ENCODE measurements around the gene PSPH. TPM values are rescaled to one million over a fixed set of nuclear protein-coding genes. Genes with fewer than 3 reads are reported as not detected.

The PSPH gene
- total and polyA plus RNA-seq, 8 donors: 0.45 to 53.1 (median 5.7) TPM

DNA sequence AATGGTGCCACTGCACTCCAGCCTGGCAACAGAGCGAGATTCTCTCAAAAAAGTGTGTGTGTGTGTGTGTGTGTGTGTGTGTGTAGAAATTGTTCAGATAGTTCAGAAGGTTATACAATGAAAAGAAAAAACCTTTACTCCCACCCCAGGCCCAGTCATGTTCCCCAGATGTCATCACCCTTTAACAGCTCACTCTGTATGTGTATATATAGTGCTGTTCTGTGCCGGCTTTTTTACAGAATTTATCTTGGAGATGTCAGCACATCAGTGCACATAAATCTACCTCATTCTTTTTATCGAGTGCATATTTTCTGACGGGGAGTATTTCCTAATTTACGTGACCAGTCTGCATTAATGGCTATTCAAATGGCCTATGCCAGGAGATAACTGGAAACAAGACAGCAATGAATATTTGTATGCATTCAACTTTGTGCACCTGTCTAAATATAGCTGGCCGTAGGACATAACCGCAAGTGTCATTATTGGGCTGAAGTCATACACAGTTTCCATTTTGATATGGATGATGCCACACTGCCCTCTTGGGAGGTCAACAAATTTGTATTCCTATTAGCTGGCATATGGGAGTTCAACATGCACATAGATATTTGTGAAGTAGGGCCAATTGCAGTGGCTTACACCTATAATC, 75.1 kb downstream of the PSPH start:
- TF ChIP-seq, protein P1, sequence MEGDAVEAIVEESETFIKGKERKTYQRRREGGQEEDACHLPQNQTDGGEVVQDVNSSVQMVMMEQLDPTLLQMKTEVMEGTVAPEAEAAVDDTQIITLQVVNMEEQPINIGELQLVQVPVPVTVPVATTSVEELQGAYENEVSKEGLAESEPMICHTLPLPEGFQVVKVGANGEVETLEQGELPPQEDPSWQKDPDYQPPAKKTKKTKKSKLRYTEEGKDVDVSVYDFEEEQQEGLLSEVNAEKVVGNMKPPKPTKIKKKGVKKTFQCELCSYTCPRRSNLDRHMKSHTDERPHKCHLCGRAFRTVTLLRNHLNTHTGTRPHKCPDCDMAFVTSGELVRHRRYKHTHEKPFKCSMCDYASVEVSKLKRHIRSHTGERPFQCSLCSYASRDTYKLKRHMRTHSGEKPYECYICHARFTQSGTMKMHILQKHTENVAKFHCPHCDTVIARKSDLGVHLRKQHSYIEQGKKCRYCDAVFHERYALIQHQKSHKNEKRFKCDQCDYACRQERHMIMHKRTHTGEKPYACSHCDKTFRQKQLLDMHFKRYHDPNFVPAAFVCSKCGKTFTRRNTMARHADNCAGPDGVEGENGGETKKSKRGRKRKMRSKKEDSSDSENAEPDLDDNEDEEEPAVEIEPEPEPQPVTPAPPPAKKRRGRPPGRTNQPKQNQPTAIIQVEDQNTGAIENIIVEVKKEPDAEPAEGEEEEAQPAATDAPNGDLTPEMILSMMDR (IDR thresholded peaks at IDR 0.05): no peak
- TF ChIP-seq POLR2AphosphoS5 (IDR thresholded peaks at IDR 0.05) (no peak), EP300 (IDR thresholded peaks at IDR 0.05) (no peak), POLR2A (IDR thresholded peaks at IDR 0.05) (no peak)
- Histone ChIP-seq H3K27me3 (no peaks in the 10 kb centered on the region), H3K4me3 (no peak overlapping the region), H3K27ac (no peak overlapping the region), H3K4me1 (peaks cover 2 to 21% (median 13%) of the 10 kb centered on the region in 4 donors), H3K9me3 (no peaks in the 10 kb centered on the region), H3K36me3 (peaks cover 13 to 33% (median 31%) of the 10 kb centered on the region in 4 donors)
- intact Hi-C loops (cut with DNase I; ENCODE audit: low total_unique reads): no loop called here
- WGBS, 5 donors: 73 to 89% (median 81%) methylated on average over 7 of the region's 7 CpGs
- DNase-seq: no peak

DNA sequence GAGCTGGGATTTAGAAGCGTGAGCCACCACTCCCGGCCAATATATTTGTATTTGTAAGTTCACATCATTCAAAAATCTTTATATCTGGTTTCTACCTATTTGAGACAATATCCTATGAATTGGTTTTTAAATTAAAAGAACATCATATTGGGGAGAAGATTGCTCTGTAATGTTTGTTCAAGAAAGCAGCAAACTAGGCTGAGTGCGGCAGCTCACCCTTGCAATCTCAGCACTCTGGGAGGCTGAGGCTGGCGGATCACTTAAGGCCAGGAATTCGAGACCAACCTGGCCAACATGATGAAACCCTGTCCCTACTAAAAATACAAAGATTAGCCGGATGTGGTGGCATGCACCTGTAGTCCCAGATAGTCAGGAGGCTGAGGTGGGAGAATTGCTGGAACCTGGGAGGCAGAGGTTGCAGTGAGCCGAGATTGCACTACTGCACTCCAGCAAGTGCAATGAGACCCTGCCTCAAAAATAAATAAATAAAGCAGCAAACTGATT, 77.4 kb downstream of the PSPH start:
- Histone ChIP-seq H3K4me3 (no peak overlapping the region), H3K9me3 (no peaks in the 10 kb centered on the region), H3K36me3 (peaks cover 4 to 26% (median 17%) of the 10 kb centered on the region in 4 donors), H3K4me1 (peaks cover 12 to 37% (median 23%) of the 10 kb centered on the region in 4 donors), H3K27ac (no peak overlapping the region), H3K27me3 (no peaks in the 10 kb centered on the region)
- DNase-seq: no peak
- intact Hi-C loops (cut with DNase I; ENCODE audit: low total_unique reads): no loop called here
- WGBS, 5 donors: 94 to 97% (median 95%) methylated on average over 7 of the region's 7 CpGs
- no peak for TF ChIP-seq POLR2A (IDR thresholded peaks at IDR 0.05)
- TF ChIP-seq, protein P1 (IDR thresholded peaks at IDR 0.05): no peak
- TF ChIP-seq EP300 (IDR thresholded peaks at IDR 0.05): no peak
- TF ChIP-seq POLR2AphosphoS5 (IDR thresholded peaks at IDR 0.05): no peak

DNA sequence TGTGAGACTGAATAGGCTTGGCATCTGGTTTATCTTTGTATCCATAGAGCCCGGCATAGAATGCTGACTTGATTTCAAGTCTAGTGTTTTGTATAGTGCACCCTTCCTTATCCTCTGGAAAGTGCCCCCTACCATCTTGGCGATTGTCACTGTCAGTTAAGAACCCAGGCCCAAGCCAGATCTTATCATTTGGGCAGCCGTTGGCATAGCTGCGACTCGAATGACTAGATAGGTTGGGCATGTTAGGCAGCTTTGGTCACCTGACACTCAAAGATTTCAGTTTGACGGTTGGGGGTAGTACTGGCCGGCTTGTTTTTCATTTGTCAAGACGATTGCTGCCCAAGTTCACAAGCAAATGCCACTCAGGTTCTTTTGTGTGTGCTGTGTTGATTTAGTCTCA, 80.3 kb downstream of the PSPH start:
- 24 to 63% (median 48%) methylated on average over 8 of the region's 8 CpGs for WGBS, 5 donors
- intact Hi-C loops (cut with DNase I; ENCODE audit: low total_unique reads): no loop called here
- Histone ChIP-seq H3K27ac (peak overlapping the region in 1 of 5 donors; percentile 10), H3K4me3 (no peak overlapping the region), H3K4me1 (peaks cover 9 to 46% (median 23%) of the 10 kb centered on the region in 4 donors), H3K36me3 (peaks cover 0 to 26% (median 17%) of the 10 kb centered on the region in 4 donors), H3K9me3 (no peaks in the 10 kb centered on the region), H3K27me3 (no peaks in the 10 kb centered on the region)
- DNase-seq: no peak
- TF ChIP-seq POLR2A (IDR thresholded peaks at IDR 0.05) (no peak), POLR2AphosphoS5 (IDR thresholded peaks at IDR 0.05) (no peak), EP300 (IDR thresholded peaks at IDR 0.05) (no peak)
- TF ChIP-seq, protein P1 (IDR thresholded peaks at IDR 0.05): no peak

DNA sequence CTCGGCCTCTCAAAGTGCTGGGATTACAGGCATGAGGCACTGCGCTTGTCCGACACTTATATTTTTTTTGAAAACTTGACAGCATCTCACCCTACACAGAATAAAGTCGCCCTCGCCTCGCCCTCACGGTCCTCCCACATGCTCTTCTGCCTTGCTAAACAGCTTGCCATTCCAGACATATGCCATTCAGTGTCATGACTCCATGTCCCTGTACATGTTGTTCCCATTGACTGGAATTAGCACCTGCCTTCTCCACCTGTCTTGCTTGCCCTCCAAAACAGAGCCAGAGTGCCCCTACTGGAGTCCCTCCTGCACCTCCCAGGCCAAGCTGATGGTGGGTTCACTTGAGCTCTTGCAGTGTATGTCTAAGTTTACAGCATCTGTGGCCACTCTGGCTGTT, 80.7 kb downstream of the PSPH start:
- peak overlapping the region in 1 of 5 donors; percentile 10 for H3K27ac ChIP-seq
- H3K4me1 ChIP-seq: peaks cover 9 to 50% (median 27%) of the 10 kb centered on the region in 4 donors
- intact Hi-C loops (cut with DNase I; ENCODE audit: low total_unique reads): no loop called here

More for the DNA sequence above, 80.7 kb downstream of the PSPH start:
- TF ChIP-seq POLR2A (IDR thresholded peaks at IDR 0.05) (no peak), EP300 (IDR thresholded peaks at IDR 0.05) (no peak), POLR2AphosphoS5 (IDR thresholded peaks at IDR 0.05) (no peak)
- TF ChIP-seq, protein P1 (IDR thresholded peaks at IDR 0.05): no peak
- H3K9me3 ChIP-seq: no peaks in the 10 kb centered on the region
- H3K4me3 ChIP-seq: no peak overlapping the region
- H3K36me3 ChIP-seq: peaks cover 0 to 26% (median 17%) of the 10 kb centered on the region in 4 donors
- DNase-seq: no peak
- WGBS, 5 donors: 88 to 96% (median 93%) methylated on average over 7 of the region's 7 CpGs
- H3K27me3 ChIP-seq: no peaks in the 10 kb centered on the region
